ENCODE measurements around the gene MSI2.

The MSI2 gene

GRCh38 chr17:57641761-57642160 is 385.4 kb downstream of the MSI2 start:
- DNase-seq (ENCODE audit: low spot score), result no peak

GRCh38 chr17:57643062-57643461 is 386.7 kb downstream of the MSI2 start:
- DNase-seq (ENCODE audit: low spot score), result no peak

- no peak for DNase-seq (ENCODE audit: low spot score)
Observed at GRCh38 chr17:57644326-57644725, 388.0 kb downstream of the MSI2 start.

GRCh38 chr17:57645950-57646665 is 389.8 kb downstream of the MSI2 start:
- peak; percentile 38 for DNase-seq (ENCODE audit: low spot score)

- DNase-seq (ENCODE audit: low spot score), result no peak
Observed at GRCh38 chr17:57648720-57649119, 392.4 kb downstream of the MSI2 start.

- no peak for DNase-seq (ENCODE audit: low spot score)
Observed at GRCh38 chr17:57649191-57649590, 392.9 kb downstream of the MSI2 start.

GRCh38 chr17:57649731-57650484 is 393.6 kb downstream of the MSI2 start:
- DNase-seq (ENCODE audit: low spot score), result no peak

GRCh38 chr17:57650548-57650947 is 394.2 kb downstream of the MSI2 start:
- DNase-seq (ENCODE audit: low spot score), result no peak

GRCh38 chr17:57651451-57651850 is 395.1 kb downstream of the MSI2 start:
- no peak for DNase-seq (ENCODE audit: low spot score)

GRCh38 chr17:57651996-57652395 is 395.7 kb downstream of the MSI2 start:
- DNase-seq (ENCODE audit: low spot score), result no peak

- no peak for DNase-seq (ENCODE audit: low spot score)
Observed at GRCh38 chr17:57652811-57653210, 396.5 kb downstream of the MSI2 start.

- no peak for DNase-seq (ENCODE audit: low spot score)
Observed at GRCh38 chr17:57653279-57653678, 397.0 kb downstream of the MSI2 start.

- no peak for DNase-seq (ENCODE audit: low spot score)
Observed at GRCh38 chr17:57654040-57654775, 397.9 kb downstream of the MSI2 start.

GRCh38 chr17:57655553-57655952 is 399.2 kb downstream of the MSI2 start:
- no peak for DNase-seq (ENCODE audit: low spot score)

GRCh38 chr17:57657211-57657610 is 400.9 kb downstream of the MSI2 start:
- no peak for DNase-seq (ENCODE audit: low spot score)

GRCh38 chr17:57662041-57662440 is 405.7 kb downstream of the MSI2 start:
- no peak for DNase-seq (ENCODE audit: low spot score)

GRCh38 chr17:57662644-57663308 is 406.5 kb downstream of the MSI2 start:
- DNase-seq (ENCODE audit: low spot score), result no peak

GRCh38 chr17:57663326-57664070 is 407.2 kb downstream of the MSI2 start:
- no peak for DNase-seq (ENCODE audit: low spot score)

- no peak for DNase-seq (ENCODE audit: low spot score)
Observed at GRCh38 chr17:57665128-57665527, 408.8 kb downstream of the MSI2 start.

GRCh38 chr17:57665696-57666095 is 409.4 kb downstream of the MSI2 start:
- no peak for DNase-seq (ENCODE audit: low spot score)

GRCh38 chr17:57666201-57666870 is 410.0 kb downstream of the MSI2 start:
- DNase-seq (ENCODE audit: low spot score), result no peak

Data from activated CD4-positive, alpha-beta T cell treated with anti-CD3 and anti-CD28 coated beads, Interleukin-2, Interleukin-4, amounts not matched to agents 100 ng/mL and 50 ng/mL, durations not matched to agents 16 hours and 8 hours (primary cell).